HEK293T (cell line): ENCODE measurements around the gene XBP1.

Experiments
- ARNT ChIP-seq: fragments of 450-650 bp; IDR thresholded peaks from 2 replicates; pipeline ENCODE4 v1.6.1; 2017; ENCODE audit warnings: mild to moderate bottlenecking
- BHLHE40 ChIP-seq: fragments of 450-650 bp; IDR thresholded peaks from 2 replicates; pipeline ENCODE4 v1.6.1; 2016; ENCODE audit warnings: mild to moderate bottlenecking, moderate library complexity, borderline replicate concordance
- FOXA1 ChIP-seq: fragments of 450-650 bp; IDR thresholded peaks from 2 replicates; pipeline ENCODE4 v1.6.1; 2016; ENCODE audit warnings: mild to moderate bottlenecking
- FOXK2 ChIP-seq: fragments of 450-650 bp; IDR thresholded peaks from 2 replicates; pipeline ENCODE4 v1.6.1; 2016; ENCODE audit warnings: mild to moderate bottlenecking
- FOXM1 ChIP-seq: fragments of 450-650 bp; IDR thresholded peaks from 2 replicates; pipeline ENCODE4 v1.6.1; 2017; ENCODE audit warnings: mild to moderate bottlenecking, borderline replicate concordance
- HDGF ChIP-seq: fragments of 450-650 bp; IDR thresholded peaks from 2 replicates; pipeline ENCODE4 v1.6.1; 2017; ENCODE audit warnings: antibody characterized with exemption, borderline replicate concordance
- L3MBTL2 ChIP-seq: fragments of 450-650 bp; conservative IDR thresholded peaks from 2 replicates; pipeline ENCODE4 v1.6.1; 2016; ENCODE audit warnings: mild to moderate bottlenecking
- LEF1 ChIP-seq: fragments of 450-650 bp; IDR thresholded peaks from 2 replicates; pipeline ENCODE4 v1.6.1; 2017; ENCODE audit warnings: mild to moderate bottlenecking, borderline replicate concordance
- NFRKB ChIP-seq: fragments of 450-650 bp; IDR thresholded peaks from 2 replicates; pipeline ENCODE4 v1.6.1; 2016; ENCODE audit warnings: mild to moderate bottlenecking, moderate library complexity
- SP1 ChIP-seq: fragments of 450-650 bp; IDR thresholded peaks from 2 replicates; pipeline ENCODE4 v1.6.1; 2017
- SUZ12 ChIP-seq: fragments of 450-650 bp; IDR thresholded peaks from 2 replicates; pipeline ENCODE4 v1.6.1; 2016; ENCODE audit warnings: mild to moderate bottlenecking
- TARDBP ChIP-seq: fragments of 450-650 bp; IDR thresholded peaks from 2 replicates; pipeline ENCODE4 v1.6.1; 2016
- TF ChIP-seq, protein P1 (sequence below): fragments of 450-650 bp; IDR thresholded peaks from 2 replicates; pipeline ENCODE4 v1.6.1; 2016

DNA sequence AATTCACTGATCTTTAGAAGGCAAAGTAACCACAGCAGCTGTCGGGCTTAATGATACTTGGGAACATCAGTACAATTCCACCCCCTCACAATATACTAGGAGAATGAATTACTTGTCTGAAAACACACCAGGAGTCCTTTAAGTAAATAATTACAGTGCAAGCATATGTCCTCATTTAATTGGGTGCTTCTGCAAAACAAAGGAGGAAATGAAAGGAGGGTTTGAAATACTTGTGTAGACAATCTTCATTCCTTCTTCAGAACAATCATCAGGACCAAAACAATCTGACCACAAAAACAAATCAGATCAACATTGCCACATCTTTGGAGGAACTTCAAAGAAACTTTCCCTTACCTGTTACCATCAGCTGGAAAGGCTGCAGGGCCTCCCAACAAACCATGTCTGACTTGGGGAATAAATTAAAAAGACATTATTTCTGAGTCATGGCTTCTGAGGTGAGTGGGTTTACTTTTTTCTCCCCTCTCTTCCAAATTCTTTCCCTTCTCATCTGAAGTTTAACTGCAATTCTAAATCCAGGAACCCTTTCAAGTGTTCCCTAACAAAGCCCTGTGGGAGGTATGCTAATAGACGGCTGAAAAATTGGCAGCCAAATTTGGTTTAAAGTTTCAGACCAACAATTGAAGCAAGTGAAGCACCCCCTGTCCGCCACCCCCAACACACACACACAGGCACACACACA lies 40.4 kb downstream of the XBP1 start:
- TF ChIP-seq BHLHE40 (no peak), L3MBTL2 (no peak), FOXM1 (no peak), SP1 (no peak), ARNT (no peak), TARDBP (no peak), SUZ12 (no peak), LEF1 (no peak), FOXA1 (no peak), FOXK2 (no peak), HDGF (no peak), NFRKB (no peak)
- TF ChIP-seq, protein P1, sequence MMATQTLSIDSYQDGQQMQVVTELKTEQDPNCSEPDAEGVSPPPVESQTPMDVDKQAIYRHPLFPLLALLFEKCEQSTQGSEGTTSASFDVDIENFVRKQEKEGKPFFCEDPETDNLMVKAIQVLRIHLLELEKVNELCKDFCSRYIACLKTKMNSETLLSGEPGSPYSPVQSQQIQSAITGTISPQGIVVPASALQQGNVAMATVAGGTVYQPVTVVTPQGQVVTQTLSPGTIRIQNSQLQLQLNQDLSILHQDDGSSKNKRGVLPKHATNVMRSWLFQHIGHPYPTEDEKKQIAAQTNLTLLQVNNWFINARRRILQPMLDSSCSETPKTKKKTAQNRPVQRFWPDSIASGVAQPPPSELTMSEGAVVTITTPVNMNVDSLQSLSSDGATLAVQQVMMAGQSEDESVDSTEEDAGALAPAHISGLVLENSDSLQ = no peak
